HepG2 (cell line): ENCODE results near the gene ZNF91. TPM values are rescaled to one million over a fixed set of nuclear protein-coding genes. Genes with fewer than 3 reads are reported as not detected.
"Not testable (repeated sequence)": the region's sequence is repeated elsewhere in the genome, so short reads cannot be mapped to it uniquely, and the experiment has no call there.

Experiments used
- ATAC-seq: fragments of 200-7000 bp; cut with Tn5 transposase; 3 replicates; pipeline ENCODE4 v1.9.1; 2020; ENCODE audit warnings: mild to moderate bottlenecking, moderate library complexity
- BruUV-seq: library from RNA; stranded (reverse); fragments of 400-500 nt; replicated peaks from 2 replicates; lab custom pipeline; 2021; lab: Mats Ljungman, UMichigan
- CTCF ChIA-PET: fragments of 300-600 bp; formaldehyde crosslinking; extraction: SDS; loops from one replicate; lab custom pipeline; 2021; ENCODE audit warnings: low total read pairs, inconsistent platforms, low intra/inter-chr PET ratio; lab: Yijun Ruan, JAX
- POLR2A ChIA-PET: fragments of 350-600 bp; sonication (Branson Sonifier 250); formaldehyde crosslinking; loops from one replicate; lab custom pipeline; 2020; ENCODE audit warnings: antibody characterized with exemption, inconsistent platforms; lab: Yijun Ruan, JAX
- DNase-seq: peaks from one replicate; pipeline ENCODE4 v3.0.0-alpha.2; 2015; ENCODE audit warnings: low spot score
- FAIRE-seq: peaks from 3 replicates; lab custom pipeline; 2011; peaks lifted over from hg19 to GRCh38; lab: Jason Lieb, UNC
- H2AFZ ChIP-seq: one replicate; pipeline ENCODE4 v1.6.1; 2011; ENCODE audit warnings: low read length, inconsistent platforms
- H3K27ac ChIP-seq: fragments of 300-600 bp; 3 replicates; pipeline ENCODE4 v1.8.0; 2011; ENCODE audit warnings: mixed run types, mild to moderate bottlenecking, mixed read lengths, low read length, inconsistent platforms; ENCODE audit not compliant: insufficient read depth; ENCODE audit errors: extremely low read length
- H3K27me3 ChIP-seq, 2 experiments: fragments of 200-600 bp in 1 of 2; 2 replicates in 1 of 2; 3 replicates in 1 of 2; pipeline versions ENCODE4 v1.6.0 to v1.8.0; 2011; ENCODE audit warnings: low read length in 2 of 2, mild to moderate bottlenecking in 2 of 2, moderate library complexity in 2 of 2, inconsistent platforms in 1 of 2; ENCODE audit not compliant: insufficient read depth in 2 of 2, control insufficient read depth in 1 of 2
- H3K36me3 ChIP-seq, 2 experiments: fragments of 200-600 bp in 1 of 2; replicated peaks in 1 of 2; 2 replicates in 1 of 2; 3 replicates in 1 of 2; pipeline versions ENCODE4 v1.5.1 to v1.8.0; 2011; ENCODE audit warnings: low read length in 2 of 2, inconsistent platforms in 1 of 2; ENCODE audit not compliant: insufficient read depth in 2 of 2, control insufficient read depth in 1 of 2
- H3K4me1 ChIP-seq: 2 replicates; pipeline ENCODE4 v1.5.1; 2012; ENCODE audit warnings: low read length, inconsistent platforms; ENCODE audit not compliant: insufficient read depth
- H3K4me2 ChIP-seq: 2 replicates; pipeline ENCODE4 v1.6.0; 2011; ENCODE audit warnings: low read depth, low read length, inconsistent platforms
- H3K4me3 ChIP-seq, 3 experiments: fragments of 200-600 bp in 1 of 3; sonication (generic), shearing (Covaris generic) in 1 of 3; replicated peaks in 1 of 3; 2 replicates each; pipeline ENCODE4 v1.5.1; 2011 to 2016; ENCODE audit warnings: low read length in 3 of 3, inconsistent platforms in 2 of 3, low read depth in 2 of 3, mild to moderate bottlenecking in 2 of 3, control low read depth in 1 of 3, mixed read lengths in 1 of 3; ENCODE audit not compliant: insufficient read depth in 1 of 3
- H3K79me2 ChIP-seq: one replicate; pipeline ENCODE4 v1.6.1; 2011; ENCODE audit warnings: low read length, inconsistent platforms; ENCODE audit not compliant: insufficient read depth
- H3K9ac ChIP-seq: 2 replicates; pipeline ENCODE4 v1.6.0; 2011; ENCODE audit warnings: mild to moderate bottlenecking, low read depth, low read length, inconsistent platforms; ENCODE audit not compliant: insufficient read depth
- H3K9me3 ChIP-seq: 2 replicates; pipeline ENCODE4 v1.5.1; 2012; ENCODE audit warnings: mild to moderate bottlenecking, low read length
- H4K20me1 ChIP-seq: 2 replicates; pipeline ENCODE4 v1.6.0; 2011; ENCODE audit warnings: inconsistent platforms, mild to moderate bottlenecking, low read length, moderate library complexity; ENCODE audit not compliant: insufficient read depth
- ATF1 ChIP-seq: IDR thresholded peaks from 2 replicates; pipeline ENCODE4 v1.6.1; 2016; ENCODE audit warnings: mild to moderate bottlenecking, control low read depth
- WGBS: methylation state at CpG from one replicate; pipeline ENCODE4 v1.1.6; 2017; ENCODE audit warnings: low lambda C conversion rate; 5-methylcytosine and 5-hydroxymethylcytosine counted together
- in situ Hi-C: cut with HindIII; loops from 2 replicates; pipeline ENCODE4 v1.10.0; 2017; ENCODE audit warnings: low pct_unique_long_range_greater_than_20kb; ENCODE audit not compliant: extremely low pct_ligation_motif_present
- intact Hi-C: fragments of 100-400 bp; cut with micrococcal nuclease; formaldehyde crosslinking; loops from one replicate; pipeline ENCODE4 v1.10.0; 2022; ENCODE audit not compliant: unreplicated experiment
- polyA plus RNA-seq, 8 experiments: library from polyadenylated mRNA; depleted of rRNA in 3 of 8; stranded (reverse) in 7 of 8; unstranded in 1 of 8; fragments of >200 nt; fragmentation: Illumina TruSeq in 4 of 8; extraction: Trizol in 4 of 8; gene quantifications; 2 replicates each; pipeline versions ENCODE4 v1.2.1 to v1.2.3, GENCODE V29; 2011 to 2016; ENCODE audit warnings: low read depth in 4 of 8, missing spikeins in 1 of 8, mixed read lengths in 1 of 8; ENCODE audit not compliant: insufficient read depth in 1 of 8
- total RNA-seq, 5 experiments: library from RNA; depleted of rRNA; stranded (reverse); fragments of >200 nt; fragmentation: Illumina TruSeq; extraction: Trizol; gene quantifications; 2 replicates each; pipeline ENCODE4 v1.2.3, GENCODE V29; 2016; ENCODE audit warnings: low read depth in 1 of 5
- TF ChIP-seq, protein P1 (sequence below): sonication (generic); formaldehyde crosslinking; IDR thresholded peaks from 2 replicates; pipeline ENCODE4 v1.9.0; 2021; ENCODE audit warnings: missing genetic modification reagents, borderline replicate concordance
- TF ChIP-seq, protein P2 (sequence below): sonication (generic); formaldehyde crosslinking; IDR thresholded peaks from 2 replicates; pipeline ENCODE4 v1.5.0; 2020; ENCODE audit warnings: mild to moderate bottlenecking, missing genetic modification reagents

The ZNF91 gene
- total and polyA plus RNA-seq, 2 of the 13 experiments (the other 11 are each of a cell fraction or from before 2014, with no cell fraction given) = 19.4 to 21.5 TPM

DNA sequence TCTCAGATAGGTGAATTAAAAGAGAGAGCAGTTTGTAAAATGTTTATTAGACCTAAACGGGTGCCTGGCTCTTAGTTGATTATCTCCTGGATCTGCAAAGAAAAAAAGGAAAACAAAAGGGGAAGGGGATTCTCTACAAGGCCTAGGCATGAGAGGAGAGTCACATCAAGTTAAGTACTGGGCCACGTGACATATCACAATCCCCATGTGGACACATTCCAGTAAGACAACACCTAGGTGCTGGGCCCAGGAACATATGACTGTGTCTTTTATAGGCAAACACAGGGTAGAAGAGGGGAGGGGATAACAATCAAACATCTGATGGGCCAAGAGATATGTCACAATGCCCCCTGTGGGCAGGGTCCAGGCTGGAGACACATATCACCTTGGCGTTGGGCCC lies 4.2 kb upstream of the ZNF91 start (continued):
- TF ChIP-seq, protein P1, sequence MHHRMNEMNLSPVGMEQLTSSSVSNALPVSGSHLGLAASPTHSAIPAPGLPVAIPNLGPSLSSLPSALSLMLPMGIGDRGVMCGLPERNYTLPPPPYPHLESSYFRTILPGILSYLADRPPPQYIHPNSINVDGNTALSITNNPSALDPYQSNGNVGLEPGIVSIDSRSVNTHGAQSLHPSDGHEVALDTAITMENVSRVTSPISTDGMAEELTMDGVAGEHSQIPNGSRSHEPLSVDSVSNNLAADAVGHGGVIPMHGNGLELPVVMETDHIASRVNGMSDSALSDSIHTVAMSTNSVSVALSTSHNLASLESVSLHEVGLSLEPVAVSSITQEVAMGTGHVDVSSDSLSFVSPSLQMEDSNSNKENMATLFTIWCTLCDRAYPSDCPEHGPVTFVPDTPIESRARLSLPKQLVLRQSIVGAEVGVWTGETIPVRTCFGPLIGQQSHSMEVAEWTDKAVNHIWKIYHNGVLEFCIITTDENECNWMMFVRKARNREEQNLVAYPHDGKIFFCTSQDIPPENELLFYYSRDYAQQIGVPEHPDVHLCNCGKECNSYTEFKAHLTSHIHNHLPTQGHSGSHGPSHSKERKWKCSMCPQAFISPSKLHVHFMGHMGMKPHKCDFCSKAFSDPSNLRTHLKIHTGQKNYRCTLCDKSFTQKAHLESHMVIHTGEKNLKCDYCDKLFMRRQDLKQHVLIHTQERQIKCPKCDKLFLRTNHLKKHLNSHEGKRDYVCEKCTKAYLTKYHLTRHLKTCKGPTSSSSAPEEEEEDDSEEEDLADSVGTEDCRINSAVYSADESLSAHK (CRISPR knock-in tag) = no peak

DNA sequence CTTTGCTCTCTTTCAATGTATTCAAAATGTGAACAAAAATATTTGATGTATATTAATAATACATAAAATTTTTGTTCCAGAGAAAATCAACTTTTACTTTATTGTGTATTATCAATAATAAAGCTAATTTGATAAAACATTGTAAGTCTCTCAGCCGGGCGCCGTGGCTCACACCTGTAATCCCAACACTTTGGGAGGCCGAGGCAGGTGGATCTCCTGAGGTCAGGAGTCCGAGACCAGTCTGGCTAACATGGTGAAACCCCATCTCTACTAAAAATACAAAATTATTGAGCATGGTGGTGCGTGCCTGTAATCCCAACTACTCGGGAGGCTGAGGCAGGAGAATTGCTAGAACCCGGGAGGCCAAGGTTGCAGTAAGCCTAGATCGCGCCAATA lies 449 bp upstream of the ZNF91 start:
- H3K4me3 ChIP-seq = peak overlapping the region in 2 of 3 experiments; percentile 95 to 97; a peak in 4 of 6 replicates
- peak overlapping the region; percentile 96; the same call in 1 of the 2 replicates for H3K9ac ChIP-seq
- DNase-seq, FAIRE-seq, H3K27ac ChIP-seq, H2AFZ ChIP-seq, H3K9me3 ChIP-seq, CTCF ChIA-PET, H3K36me3 ChIP-seq, H3K27me3 ChIP-seq, H4K20me1 ChIP-seq, ATAC-seq, BruUV-seq: not testable (repeated sequence)
- in situ Hi-C loops = loop anchor here (10.0 kb wide), 1 partner anchor 289 kb away; the partner anchor contains the start of gene ZNF675
- POLR2A ChIA-PET = interaction anchor here (0.9 to 3.3 kb wide), 8 partner anchors 8 to 638 kb away, joined by 3 to 26 read pairs (median 6); partner anchors contain the start of genes ZNF675 and ZNF724
- H3K79me2 ChIP-seq = peaks cover 30% of the 10 kb centered on the region
- intact Hi-C loops = loop anchor here (1.0 to 10.0 kb wide), 2 partner anchors 8 to 121 kb away; no protein-coding TSS in a partner anchor
- TF ChIP-seq, protein P2, sequence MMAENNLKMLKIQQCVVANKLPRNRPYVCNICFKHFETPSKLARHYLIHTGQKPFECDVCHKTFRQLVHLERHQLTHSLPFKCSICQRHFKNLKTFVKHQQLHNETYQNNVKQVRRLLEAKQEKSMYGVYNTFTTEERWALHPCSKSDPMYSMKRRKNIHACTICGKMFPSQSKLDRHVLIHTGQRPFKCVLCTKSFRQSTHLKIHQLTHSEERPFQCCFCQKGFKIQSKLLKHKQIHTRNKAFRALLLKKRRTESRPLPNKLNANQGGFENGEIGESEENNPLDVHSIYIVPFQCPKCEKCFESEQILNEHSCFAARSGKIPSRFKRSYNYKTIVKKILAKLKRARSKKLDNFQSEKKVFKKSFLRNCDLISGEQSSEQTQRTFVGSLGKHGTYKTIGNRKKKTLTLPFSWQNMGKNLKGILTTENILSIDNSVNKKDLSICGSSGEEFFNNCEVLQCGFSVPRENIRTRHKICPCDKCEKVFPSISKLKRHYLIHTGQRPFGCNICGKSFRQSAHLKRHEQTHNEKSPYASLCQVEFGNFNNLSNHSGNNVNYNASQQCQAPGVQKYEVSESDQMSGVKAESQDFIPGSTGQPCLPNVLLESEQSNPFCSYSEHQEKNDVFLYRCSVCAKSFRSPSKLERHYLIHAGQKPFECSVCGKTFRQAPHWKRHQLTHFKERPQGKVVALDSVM = peak; percentile 42; the same call in 1 of the 2 replicates
- peak; percentile 1; the same call in 1 of the 2 replicates for TF ChIP-seq ATF1
- WGBS = 59% methylated on average over 10 of the region's 10 CpGs
- peaks cover 35% of the 10 kb centered on the region for H3K4me1 ChIP-seq
- peak overlapping the region; percentile 55 for H3K4me2 ChIP-seq
